Natural killer cell (primary cell): ENCODE results near the gene TBC1D4. TPM values are rescaled to one million over a fixed set of nuclear protein-coding genes. Genes with fewer than 3 reads are reported as not detected.

Experiments
- ATAC-seq, 3 donors: fragments of 150-1000 bp in 2 of 3; fragments of 200-7000 bp in 1 of 3; cut with Tn5 transposase; 1 replicate in 1 of 3; 2 replicates in 2 of 3; pipeline ENCODE4 v1.10.0; 2021; ENCODE audit warnings: mild to moderate bottlenecking in 2 of 3, moderate library complexity in 2 of 3
- DNase-seq, 2 donors: peaks; one replicate each; pipeline versions ENCODE4 v3.0.0 to v3.0.0-alpha.2; 2013 to 2021; ENCODE audit warnings: mixed read lengths in 1 of 2
- H3K27ac ChIP-seq: one replicate; pipeline ENCODE4 v1.5.1; 2013; ENCODE audit warnings: mild to moderate bottlenecking, low read length
- H3K27me3 ChIP-seq: one replicate; pipeline ENCODE4 v1.6.1; 2013; ENCODE audit warnings: low read length; ENCODE audit not compliant: control insufficient read depth, insufficient read depth
- H3K36me3 ChIP-seq: one replicate; pipeline ENCODE4 v1.6.1; 2013; ENCODE audit warnings: low read length; ENCODE audit not compliant: control insufficient read depth, insufficient read depth
- H3K4me1 ChIP-seq: one replicate; pipeline ENCODE4 v1.6.1; 2013; ENCODE audit warnings: low read length; ENCODE audit not compliant: control insufficient read depth, insufficient read depth
- H3K4me3 ChIP-seq: one replicate; pipeline ENCODE4 v1.5.1; 2013; ENCODE audit warnings: low read length
- H3K9me3 ChIP-seq: one replicate; pipeline ENCODE4 v1.6.1; 2013; ENCODE audit warnings: low read length; ENCODE audit not compliant: control insufficient read depth, insufficient read depth
- H3K27ac Mint-ChIP-seq, 2 donors: one replicate each; pipeline ENCODE4 v1.8.0; 2022; ENCODE audit warnings: mild to moderate bottlenecking in 2 of 2, mixed read lengths in 2 of 2, moderate library complexity in 1 of 2
- H3K27me3 Mint-ChIP-seq, 2 donors: one replicate each; pipeline ENCODE4 v1.8.0; 2022; ENCODE audit warnings: low read depth in 2 of 2, mixed read lengths in 2 of 2
- H3K36me3 Mint-ChIP-seq: one replicate; pipeline ENCODE4 v1.8.0; 2022; ENCODE audit warnings: mixed read lengths
- H3K4me1 Mint-ChIP-seq, 2 donors: one replicate each; pipeline ENCODE4 v1.8.0; 2022; ENCODE audit warnings: mixed read lengths in 2 of 2
- H3K4me3 Mint-ChIP-seq: one replicate; pipeline ENCODE4 v1.8.0; 2022; ENCODE audit warnings: mild to moderate bottlenecking, moderate library complexity, mixed read lengths
- H3K9me3 Mint-ChIP-seq, 2 donors: one replicate each; pipeline ENCODE4 v1.8.0; 2022; ENCODE audit warnings: mixed read lengths in 2 of 2
- CTCF ChIP-seq: fragments of 200-600 bp; IDR thresholded peaks from one replicate; pipeline ENCODE4 v1.8.0; 2022; ENCODE audit warnings: antibody characterized with exemption
- WGBS: methylation state at CpG from one replicate; pipeline ENCODE4 v1.1.7; 2013; ENCODE audit warnings: missing lambda C conversion rate; ENCODE audit not compliant: insufficient coverage; 5-methylcytosine and 5-hydroxymethylcytosine counted together
- intact Hi-C: fragments of 100-400 bp; cut with micrococcal nuclease; formaldehyde crosslinking; loops from one replicate; pipeline ENCODE4 v1.14.2; 2022
- total RNA-seq, 4 donors: library from RNA; stranded (reverse); fragments of 120-200 nt in 1 of 4; gene quantifications; one replicate each; pipeline versions ENCODE4 v1.2.3 to v1.2.4, GENCODE V29; 2013 to 2022

Gene TBC1D4
- total RNA-seq, 3 donors from 2014 or later (not counting 1 experiment from before 2014, with no cell fraction given) = 0.54 to 5.1 (median 3.7) TPM

- WGBS = 85% methylated on average over 2 of the region's 3 CpGs
- no peak overlapping the region for H3K27ac Mint-ChIP-seq
These were observed 225.0 kb downstream of the TBC1D4 start for GRCh38 chr13:75256922-75257321.

GRCh38 chr13:75255653-75256052 is 226.3 kb downstream of the TBC1D4 start:
- H3K4me1 ChIP-seq = no peaks in the 10 kb centered on the region
- no peaks in the 10 kb centered on the region for H3K36me3 ChIP-seq
- 63% methylated on average over 1 of the region's 1 CpG for WGBS
- no peaks in the 10 kb centered on the region for H3K27me3 ChIP-seq
- intact Hi-C loops = no loop called here
- Mint-ChIP-seq H3K36me3 (no peaks in the 10 kb centered on the region), H3K4me3 (no peak overlapping the region), H3K9me3 (no peaks in the 10 kb centered on the region), H3K4me1 (no peaks in the 10 kb centered on the region), H3K27ac (no peak overlapping the region), H3K27me3 (peaks cover 8 to 37% of the 10 kb centered on the region in 2 donors)
- no peak for DNase-seq
- no peaks in the 10 kb centered on the region for H3K9me3 ChIP-seq
- H3K4me3 ChIP-seq = no peak overlapping the region
- no peak overlapping the region for H3K27ac ChIP-seq
- ATAC-seq = no peak
- no peak for TF ChIP-seq CTCF

More at GRCh38 chr13:75256922-75257321, 225.0 kb downstream of the TBC1D4 start:
- intact Hi-C loops = no loop called here
- Histone ChIP-seq H3K4me1 (no peaks in the 10 kb centered on the region), H3K27me3 (no peaks in the 10 kb centered on the region), H3K27ac (no peak overlapping the region), H3K9me3 (no peaks in the 10 kb centered on the region), H3K4me3 (no peak overlapping the region), H3K36me3 (no peaks in the 10 kb centered on the region)
- no peaks in the 10 kb centered on the region for H3K4me1 Mint-ChIP-seq
- no peak overlapping the region for H3K4me3 Mint-ChIP-seq
- no peaks in the 10 kb centered on the region for H3K9me3 Mint-ChIP-seq
- ATAC-seq = no peak
- no peaks in the 10 kb centered on the region for H3K36me3 Mint-ChIP-seq
- no peak for DNase-seq
- peaks cover 5 to 37% of the 10 kb centered on the region in 2 donors for H3K27me3 Mint-ChIP-seq
- no peak for TF ChIP-seq CTCF

- no peaks in the 10 kb centered on the region for H3K36me3 ChIP-seq
- H3K4me1 ChIP-seq = no peaks in the 10 kb centered on the region
- no peaks in the 10 kb centered on the region for H3K9me3 ChIP-seq
- intact Hi-C loops = no loop called here
- no peaks in the 10 kb centered on the region for H3K9me3 Mint-ChIP-seq
- no peaks in the 10 kb centered on the region for H3K27me3 ChIP-seq
- WGBS = 90% methylated on average over 5 of the region's 6 CpGs
- ATAC-seq (no peak), DNase-seq (no peak)
- no peak overlapping the region for H3K4me3 ChIP-seq
- no peak for TF ChIP-seq CTCF
- H3K4me1 Mint-ChIP-seq = no peaks in the 10 kb centered on the region
- peaks cover 8 to 33% of the 10 kb centered on the region in 2 donors for H3K27me3 Mint-ChIP-seq
- H3K36me3 Mint-ChIP-seq = no peaks in the 10 kb centered on the region
- no peak overlapping the region for H3K27ac ChIP-seq
- no peak overlapping the region for H3K27ac Mint-ChIP-seq
- no peak overlapping the region for H3K4me3 Mint-ChIP-seq
These were observed 226.8 kb downstream of the TBC1D4 start for GRCh38 chr13:75255147-75255546.

- Histone ChIP-seq H3K27ac (no peak overlapping the region), H3K36me3 (no peaks in the 10 kb centered on the region), H3K4me3 (no peak overlapping the region), H3K9me3 (no peaks in the 10 kb centered on the region), H3K4me1 (no peaks in the 10 kb centered on the region), H3K27me3 (no peaks in the 10 kb centered on the region)
- H3K9me3 Mint-ChIP-seq = no peaks in the 10 kb centered on the region
- no peak overlapping the region for H3K4me3 Mint-ChIP-seq
- 87% methylated on average over 3 of the region's 4 CpGs for WGBS
- H3K27me3 Mint-ChIP-seq = peaks cover 4 to 20% of the 10 kb centered on the region in 2 donors
- no peaks in the 10 kb centered on the region for H3K4me1 Mint-ChIP-seq
- ATAC-seq (no peak), DNase-seq (no peak)
- H3K27ac Mint-ChIP-seq = no peak overlapping the region
- TF ChIP-seq CTCF = no peak
- no peaks in the 10 kb centered on the region for H3K36me3 Mint-ChIP-seq
- intact Hi-C loops = no loop called here
These were observed 230.8 kb downstream of the TBC1D4 start for GRCh38 chr13:75251188-75251587.
